Measurements from ENCODE around the gene PRR35. TPM values are rescaled to one million over a fixed set of nuclear protein-coding genes. Genes with fewer than 3 reads are reported as not detected.

PRR35 gene
- total RNA-seq, 2 donors from 2014 or later, result 0.12 to 0.64 TPM

DNA sequence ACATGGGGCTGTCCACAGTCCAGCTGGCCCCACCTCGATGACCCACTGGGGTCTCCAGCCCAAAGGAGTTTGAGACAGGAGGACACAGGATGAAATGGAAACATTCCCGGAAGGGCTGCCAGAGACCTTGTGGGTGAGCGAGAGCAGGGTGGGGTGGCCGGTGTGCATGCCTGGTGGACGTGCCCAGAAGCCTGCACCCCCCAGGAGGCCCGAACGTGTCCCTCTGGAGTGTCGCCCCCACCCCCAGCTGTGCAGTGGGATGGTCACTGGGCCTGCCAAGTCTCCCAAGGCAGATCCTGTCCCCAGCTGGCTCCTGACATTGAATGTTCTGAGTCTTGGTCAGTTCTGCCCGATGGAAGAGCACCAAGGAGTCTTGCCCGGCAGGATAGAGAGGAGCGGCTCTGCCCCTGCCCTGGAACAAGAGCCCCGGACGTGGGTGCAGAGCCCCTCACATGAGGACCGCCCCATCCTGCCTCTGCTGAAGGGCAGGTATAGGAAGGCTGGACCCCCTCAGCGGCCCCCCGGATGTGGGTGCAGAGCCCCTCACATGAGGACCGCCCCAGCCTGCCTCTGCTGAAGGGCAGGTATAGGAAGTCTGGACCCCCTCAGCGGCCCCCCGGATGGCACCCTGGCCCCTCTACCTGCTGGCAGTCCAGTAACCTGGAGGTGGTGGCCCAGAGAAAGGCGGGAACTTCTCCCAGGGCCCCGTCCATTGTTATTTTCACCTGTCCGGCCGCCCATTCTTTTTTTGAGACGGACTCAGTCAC lies 35.7 kb upstream of the PRR35 start:
- no peaks in the 10 kb centered on the region for H3K9me3 Mint-ChIP-seq
- H3K36me3 Mint-ChIP-seq, result no peaks in the 10 kb centered on the region
- ATAC-seq (no peak), DNase-seq (ENCODE audit: low spot score) (no peak)
- H3K4me3 Mint-ChIP-seq, result peak overlapping the region; percentile 17
- H3K27ac Mint-ChIP-seq, result peak overlapping the region; percentile 92 to 93
- H3K4me1 Mint-ChIP-seq (ENCODE audit: low read depth in 2 of 2), result peaks cover 13 to 24% of the 10 kb centered on the region in 2 donors
- H3K27me3 Mint-ChIP-seq, result no peaks in the 10 kb centered on the region

DNA sequence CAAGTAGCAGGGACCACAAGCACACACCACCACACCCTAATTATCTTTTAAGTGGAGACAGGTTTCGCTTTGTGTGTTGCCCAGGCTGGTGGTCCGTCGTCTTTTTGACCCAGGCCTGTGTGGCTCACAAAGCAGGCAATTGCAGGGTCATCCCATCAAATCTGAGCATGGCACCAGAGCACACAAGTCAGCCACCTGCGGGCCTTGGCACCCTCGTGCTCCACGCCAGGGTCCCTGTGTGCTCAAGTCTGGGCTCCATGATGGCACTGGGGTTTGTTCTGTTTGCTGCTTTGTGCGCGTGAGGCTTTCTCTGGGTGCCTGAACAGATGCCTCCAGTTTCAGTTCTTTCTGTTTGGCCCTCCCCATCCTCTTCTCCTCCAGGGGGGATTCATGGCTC lies 35.1 kb upstream of the PRR35 start:
- Mint-ChIP-seq H3K27ac (peak overlapping the region; percentile 92 to 93), H3K36me3 (no peaks in the 10 kb centered on the region), H3K4me1 (ENCODE audit: low read depth in 2 of 2) (peaks cover 17 to 29% of the 10 kb centered on the region in 2 donors), H3K27me3 (no peaks in the 10 kb centered on the region), H3K4me3 (peak overlapping the region; percentile 87), H3K9me3 (no peaks in the 10 kb centered on the region)
- DNase-seq (ENCODE audit: low spot score) (no peak), ATAC-seq (no peak)

DNA sequence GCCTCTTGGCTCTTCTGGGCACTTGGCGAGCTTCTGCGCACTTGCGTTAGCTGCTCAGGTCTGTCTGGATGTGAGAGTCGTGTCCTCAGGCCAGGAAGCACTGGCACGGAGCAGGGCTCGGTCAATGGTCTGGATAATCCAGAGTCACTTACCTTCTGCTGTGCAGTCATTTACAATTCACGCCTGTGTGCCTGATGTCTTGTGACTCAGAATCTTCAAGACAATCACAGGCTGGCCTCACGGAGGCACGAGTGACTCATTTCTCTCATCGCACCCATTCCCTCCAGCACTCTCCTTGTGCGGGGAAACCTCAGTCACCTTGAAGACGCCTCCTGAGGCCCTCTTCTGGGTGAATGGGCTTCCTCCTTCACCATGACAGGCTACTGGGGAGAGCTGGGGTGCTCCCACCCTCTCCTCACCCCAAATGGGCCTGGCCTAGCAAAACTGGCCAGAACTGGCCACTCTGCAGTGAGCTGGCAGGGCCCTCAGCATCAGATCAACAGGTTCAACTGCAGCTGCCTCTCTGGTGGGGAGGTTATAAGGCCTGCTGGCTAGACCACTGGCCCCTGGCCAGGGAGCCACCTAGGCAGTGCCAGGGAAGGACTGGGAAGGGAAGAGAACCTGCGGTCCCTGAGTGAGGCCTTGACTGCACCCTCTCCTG lies 34.5 kb upstream of the PRR35 start:
- ATAC-seq, result peak; percentile 62 to 70
- Mint-ChIP-seq H3K4me1 (ENCODE audit: low read depth in 2 of 2) (peaks cover 21 to 34% of the 10 kb centered on the region in 2 donors), H3K9me3 (no peaks in the 10 kb centered on the region)

DNA sequence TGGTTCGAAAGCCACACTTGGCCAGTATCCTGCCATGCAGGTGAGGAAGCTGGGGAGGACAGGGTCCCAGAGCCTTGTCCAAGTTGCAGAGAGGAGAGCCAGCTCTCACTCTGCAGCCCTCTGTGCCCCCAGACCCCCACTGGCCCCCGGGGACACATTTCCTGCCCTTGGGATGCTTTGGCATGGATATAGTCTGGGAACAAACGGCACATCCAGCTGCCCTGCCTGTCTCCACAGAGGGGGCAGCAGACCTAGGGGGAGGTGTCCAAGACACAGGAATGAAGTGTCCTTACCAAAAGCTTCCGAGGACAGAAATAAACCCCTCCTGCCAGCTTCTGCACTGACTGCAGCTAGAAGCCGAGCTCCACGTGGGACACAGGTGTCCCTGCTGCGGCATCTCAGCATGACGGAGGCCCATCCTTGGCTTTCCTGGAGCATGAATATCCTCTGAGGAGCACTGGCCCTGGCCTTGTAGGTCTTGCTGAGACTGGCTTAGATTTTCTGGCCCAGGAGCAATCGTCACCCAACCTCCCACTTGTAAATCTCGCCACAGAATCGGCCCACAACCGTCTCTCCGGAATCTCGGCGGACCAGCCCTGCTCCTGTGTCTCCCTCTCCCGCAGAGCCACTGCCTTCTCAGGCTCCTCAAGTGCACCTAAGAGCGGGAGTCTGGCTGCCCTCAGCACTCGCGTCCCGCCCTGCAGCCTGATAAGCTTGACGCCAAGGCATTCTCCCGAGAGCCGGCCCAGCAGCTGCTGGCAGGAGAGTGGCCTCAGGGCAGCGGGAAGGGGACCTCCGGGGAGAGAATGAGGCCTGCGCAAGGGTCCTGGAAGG lies 33.8 kb upstream of the PRR35 start:
- no peak for ATAC-seq
- Mint-ChIP-seq H3K27me3 (no peaks in the 10 kb centered on the region), H3K36me3 (no peaks in the 10 kb centered on the region)

More for the DNA sequence above, 34.5 kb upstream of the PRR35 start:
- no peaks in the 10 kb centered on the region for H3K36me3 Mint-ChIP-seq
- peak; percentile 84 for DNase-seq (ENCODE audit: low spot score)
- no peaks in the 10 kb centered on the region for H3K27me3 Mint-ChIP-seq
- H3K4me3 Mint-ChIP-seq, result peak overlapping the region; percentile 87
- H3K27ac Mint-ChIP-seq, result peak overlapping the region; percentile 92 to 93

DNA sequence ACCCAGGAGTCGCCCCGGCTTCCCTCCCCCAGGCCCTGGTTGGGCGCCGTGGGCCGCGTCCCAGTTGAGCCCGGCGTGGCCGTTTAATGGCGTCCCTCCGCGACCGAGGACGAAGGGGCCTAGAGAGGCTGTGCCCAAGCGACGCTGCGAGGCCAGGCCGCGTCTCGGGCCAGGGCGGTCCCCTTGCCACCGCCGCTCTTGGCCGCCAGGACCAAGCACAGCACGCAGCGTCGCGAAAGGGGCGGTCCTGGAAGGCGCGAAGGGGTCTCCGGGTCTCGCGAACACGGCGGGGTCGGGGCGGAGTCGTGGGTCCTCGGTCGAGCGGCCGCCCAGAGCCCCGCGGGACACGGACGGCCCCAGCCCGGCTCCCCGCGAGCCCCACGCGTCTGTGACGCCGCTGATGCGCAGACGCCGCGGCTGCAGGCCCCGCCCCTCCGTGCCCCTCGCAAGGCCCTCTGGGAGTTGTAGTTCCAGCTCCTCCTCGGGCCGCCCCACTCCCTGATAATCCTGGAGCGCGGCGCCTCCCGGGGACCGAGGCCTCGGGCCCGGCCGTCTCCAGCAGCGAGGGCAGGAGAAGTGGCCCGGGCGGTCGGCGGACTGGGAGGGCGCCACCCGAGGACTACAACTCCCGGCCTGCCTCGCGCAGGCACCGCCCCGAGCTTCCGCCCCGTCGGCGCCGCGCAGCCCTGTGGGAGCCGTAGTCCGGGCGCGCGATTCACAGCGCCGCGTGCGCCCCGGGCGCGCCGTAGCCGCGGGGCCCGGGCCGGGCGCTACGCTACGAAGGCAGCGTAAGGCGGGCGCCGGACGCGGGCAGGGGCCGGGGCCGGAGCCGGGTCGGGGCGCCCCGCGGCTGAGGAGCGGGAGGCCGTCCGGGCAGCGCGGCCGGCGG lies 32.9 kb upstream of the PRR35 start, which contains the start of gene CAPN15:
Gene CAPN15 (plus strand): TSS at position 698 of the 889 bp plus-strand sequence. CDS start 19,127 bp downstream, outside the sequence.
- DNase-seq (ENCODE audit: low spot score), result peak; percentile 90
- Mint-ChIP-seq H3K4me1 (ENCODE audit: low read depth in 2 of 2) (peaks cover 21 to 34% of the 10 kb centered on the region in 2 donors), H3K27me3 (no peaks in the 10 kb centered on the region), H3K4me3 (peak within 1 kb of the TSS; percentile 96), H3K36me3 (no peaks in the 10 kb centered on the region), H3K27ac (peak within 1 kb of the TSS; percentile 93 to 94), H3K9me3 (no peaks in the 10 kb centered on the region)
- ATAC-seq, result peak; percentile 84 to 91

More for the DNA sequence above, 33.8 kb upstream of the PRR35 start:
- DNase-seq (ENCODE audit: low spot score), result no peak
- H3K27ac Mint-ChIP-seq, result peak overlapping the region; percentile 92 to 93
- H3K4me3 Mint-ChIP-seq, result peak overlapping the region; percentile 87
- H3K4me1 Mint-ChIP-seq (ENCODE audit: low read depth in 2 of 2), result peaks cover 21 to 34% of the 10 kb centered on the region in 2 donors
- H3K9me3 Mint-ChIP-seq, result no peaks in the 10 kb centered on the region

DNA sequence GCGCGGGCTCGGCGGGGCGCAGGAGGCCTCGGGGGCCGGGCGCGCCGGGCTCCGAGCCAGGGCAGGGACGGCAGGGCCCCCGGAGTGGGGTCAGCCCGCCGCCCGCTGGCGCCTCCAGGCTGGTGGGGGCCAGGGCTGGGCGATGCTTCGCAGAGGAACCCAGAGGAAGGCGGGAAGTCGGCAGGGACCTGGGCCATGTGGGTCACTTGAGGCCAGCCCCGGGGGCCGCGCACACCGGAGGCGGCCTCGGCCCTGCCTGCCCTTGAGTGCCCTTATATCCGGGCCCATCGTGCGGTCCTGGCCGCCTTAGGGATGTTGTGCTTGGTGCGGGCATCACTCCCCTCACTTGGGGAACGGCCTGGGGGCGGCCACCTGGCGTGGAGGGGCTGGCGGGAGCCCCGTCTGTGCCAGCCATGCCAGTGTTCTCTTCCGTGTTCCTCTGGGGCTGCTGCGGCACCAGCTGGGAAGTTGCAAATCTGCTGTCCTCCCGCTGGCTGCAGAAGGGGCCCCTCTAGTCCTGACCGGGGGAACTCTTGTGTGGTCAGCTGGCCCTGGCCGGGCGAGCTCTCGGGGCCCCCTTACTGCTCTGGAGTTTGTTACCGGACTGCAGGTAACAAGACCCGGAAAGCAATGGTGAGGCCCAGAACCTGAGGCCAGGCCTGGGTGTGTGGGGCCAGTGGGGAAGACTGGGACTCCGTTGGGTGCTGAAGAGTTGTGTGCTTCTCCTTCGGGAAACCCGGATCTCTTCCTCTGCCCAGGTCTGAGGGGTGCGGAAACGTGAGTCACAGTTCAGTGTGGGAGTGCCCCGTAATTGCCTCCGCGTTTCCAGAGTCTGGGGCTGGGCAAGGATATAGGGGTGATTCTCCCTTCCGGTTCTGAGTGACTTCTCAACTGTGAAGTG lies 31.8 kb upstream of the PRR35 start:
- Mint-ChIP-seq H3K27me3 (no peaks in the 10 kb centered on the region), H3K36me3 (no peaks in the 10 kb centered on the region), H3K27ac (peak overlapping the region; percentile 93 to 94), H3K4me3 (peak overlapping the region; percentile 96), H3K9me3 (no peaks in the 10 kb centered on the region), H3K4me1 (ENCODE audit: low read depth in 2 of 2) (peaks cover 21 to 34% of the 10 kb centered on the region in 2 donors)
- DNase-seq (ENCODE audit: low spot score) (peak; percentile 66), ATAC-seq (peak; percentile 1 to 15)

DNA sequence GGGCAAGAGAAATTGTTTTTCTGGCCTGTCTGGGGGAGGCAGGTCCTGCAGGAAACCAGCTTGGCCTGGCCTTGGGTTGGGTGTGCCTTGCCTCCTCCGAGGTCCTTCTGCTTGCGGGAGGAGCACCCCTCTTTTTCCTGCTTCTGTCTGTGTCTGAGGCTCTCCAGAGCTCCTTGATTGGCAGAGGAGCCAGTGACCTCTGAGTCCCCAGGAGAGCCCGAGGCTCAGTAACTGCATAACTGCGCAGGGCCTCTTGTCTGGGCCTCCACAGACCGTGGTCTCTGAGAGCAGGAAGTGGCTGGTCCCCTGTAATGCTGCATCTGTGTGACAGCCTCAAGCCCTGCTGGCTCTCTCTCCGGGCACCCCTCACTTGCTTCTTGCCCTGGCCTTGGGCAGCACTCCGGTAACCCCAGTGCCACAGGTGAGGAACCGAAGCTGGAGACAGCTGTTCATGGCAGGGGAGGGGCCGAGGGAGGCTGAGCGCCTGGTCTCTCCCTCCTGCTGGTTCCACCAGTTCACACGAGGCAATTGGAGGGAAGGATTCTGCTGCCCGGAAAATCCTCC lies 31.1 kb upstream of the PRR35 start:
- Mint-ChIP-seq H3K4me1 (ENCODE audit: low read depth in 2 of 2) (peaks cover 21 to 34% of the 10 kb centered on the region in 2 donors), H3K9me3 (no peaks in the 10 kb centered on the region), H3K4me3 (peak overlapping the region; percentile 96), H3K27ac (peak overlapping the region; percentile 93 to 94), H3K27me3 (no peaks in the 10 kb centered on the region), H3K36me3 (no peaks in the 10 kb centered on the region)
- DNase-seq (ENCODE audit: low spot score) (no peak), ATAC-seq (no peak)

DNA sequence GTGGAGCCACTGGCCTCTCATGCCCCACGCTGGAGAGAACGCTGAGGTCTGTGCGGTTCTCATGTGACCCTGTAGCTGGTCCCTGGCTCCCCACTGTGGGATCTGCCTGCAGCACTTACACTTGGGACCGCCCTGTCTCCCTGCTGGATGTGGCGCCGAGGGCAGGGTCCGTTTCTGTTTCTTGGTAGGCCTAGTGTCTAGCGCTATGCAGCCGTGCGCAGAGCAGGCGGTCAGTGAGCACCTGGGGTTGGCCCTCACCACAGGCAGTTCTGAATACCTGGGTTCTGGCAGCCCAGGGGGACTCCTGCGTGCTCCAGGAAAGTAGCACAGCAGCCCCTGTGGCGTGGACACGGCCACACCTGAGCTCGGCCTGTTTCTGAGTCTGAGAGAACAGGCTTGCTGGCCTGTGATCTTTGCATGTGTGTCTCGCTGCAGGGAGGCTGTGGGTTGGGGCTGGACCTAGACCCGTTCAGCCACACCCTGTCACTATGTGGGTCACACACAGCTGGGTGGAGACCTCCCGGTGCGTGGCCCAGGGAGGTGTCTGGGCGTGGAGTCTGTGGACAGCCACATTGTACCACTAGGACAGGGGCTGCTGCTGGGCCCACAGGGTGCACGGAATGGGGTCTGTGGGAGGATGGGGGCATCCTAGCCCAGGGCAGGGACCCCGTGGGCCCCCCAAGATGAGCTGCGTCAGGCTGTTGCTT lies 29.9 kb upstream of the PRR35 start:
- Mint-ChIP-seq H3K27me3 (no peaks in the 10 kb centered on the region), H3K36me3 (no peaks in the 10 kb centered on the region), H3K27ac (peak overlapping the region; percentile 93 to 94), H3K4me3 (peak overlapping the region; percentile 96), H3K9me3 (no peaks in the 10 kb centered on the region), H3K4me1 (ENCODE audit: low read depth in 2 of 2) (peaks cover 23 to 31% of the 10 kb centered on the region in 2 donors)
- ATAC-seq (no peak), DNase-seq (ENCODE audit: low spot score) (peak; percentile 52)

DNA sequence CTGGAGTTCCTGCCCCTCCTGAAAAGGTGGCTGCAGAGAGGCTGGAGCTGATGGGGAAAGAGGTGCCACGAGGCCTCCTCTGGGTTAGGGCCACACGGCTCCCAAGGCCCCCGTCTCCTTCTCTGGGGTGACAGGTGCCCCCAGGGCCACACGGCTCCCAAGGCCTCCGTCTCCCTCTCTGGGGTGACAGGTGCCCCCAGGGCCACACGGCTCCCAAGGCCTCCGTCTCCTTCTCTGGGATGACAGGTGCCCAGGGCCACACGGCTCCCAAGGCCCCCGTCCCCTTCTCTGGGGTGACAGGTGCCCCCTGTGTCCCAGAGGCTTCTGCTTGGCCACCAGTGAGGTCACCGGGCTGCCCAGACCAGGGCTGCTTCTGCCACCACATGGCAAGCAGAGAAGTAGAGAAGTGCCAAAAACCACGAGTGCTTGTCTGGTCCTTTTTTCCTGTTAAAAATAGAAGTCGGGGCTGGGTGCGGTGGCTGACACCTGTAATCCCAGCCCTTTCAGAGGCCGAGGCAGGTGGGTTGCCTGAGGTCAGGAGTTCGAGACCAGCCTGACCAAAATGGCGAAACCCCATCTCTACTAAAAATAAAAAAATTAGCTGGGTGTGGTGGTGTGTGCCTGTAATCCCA lies 28.6 kb upstream of the PRR35 start:
- ATAC-seq (no peak), DNase-seq (ENCODE audit: low spot score) (peak; percentile 58)
- Mint-ChIP-seq H3K4me3 (no peak overlapping the region), H3K9me3 (no peaks in the 10 kb centered on the region), H3K27me3 (no peaks in the 10 kb centered on the region), H3K27ac (peak overlapping the region in 1 of 2 donors; percentile 53), H3K36me3 (no peaks in the 10 kb centered on the region), H3K4me1 (ENCODE audit: low read depth in 2 of 2) (peaks cover 16 to 19% of the 10 kb centered on the region in 2 donors)

DNA sequence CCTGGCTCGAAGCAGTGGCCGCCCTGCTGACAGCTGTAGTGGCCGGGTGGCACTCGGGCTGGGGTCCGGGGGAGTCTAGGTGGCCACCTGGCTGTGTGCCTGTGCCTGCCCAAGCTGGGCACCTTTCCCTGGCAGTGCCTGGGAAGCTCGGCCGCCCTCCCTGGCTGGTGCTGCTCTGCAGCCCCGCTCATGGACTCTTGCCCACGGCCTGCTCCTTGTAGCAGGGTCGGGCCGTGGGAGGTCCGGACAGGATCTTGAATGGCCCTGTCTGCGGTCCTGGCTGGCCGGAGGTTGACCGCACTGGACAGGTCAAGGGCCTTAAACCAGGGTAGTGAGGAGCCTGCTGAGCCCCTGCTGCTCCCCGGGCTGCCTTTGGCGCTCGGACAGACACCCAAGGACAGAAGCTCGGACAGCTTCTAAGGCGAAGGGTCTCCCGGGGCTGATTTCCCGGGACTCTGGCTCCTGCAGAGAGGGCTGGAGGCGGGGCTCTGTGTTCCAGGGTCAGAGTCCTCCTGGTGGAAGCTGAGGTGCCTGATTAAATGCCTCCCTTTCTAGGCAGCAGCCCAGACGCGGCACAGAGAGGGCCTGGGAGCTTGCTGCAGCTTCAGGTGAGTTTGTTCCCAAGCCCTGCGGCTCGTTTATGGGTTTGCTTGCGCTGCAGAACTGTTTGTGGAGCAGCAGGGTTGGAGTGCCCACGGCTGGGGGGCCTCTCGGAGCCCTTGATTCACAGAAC lies 26.6 kb upstream of the PRR35 start:
- Mint-ChIP-seq H3K9me3 (no peaks in the 10 kb centered on the region), H3K27me3 (no peaks in the 10 kb centered on the region), H3K27ac (peak overlapping the region in 1 of 2 donors; percentile 53), H3K36me3 (no peaks in the 10 kb centered on the region), H3K4me3 (no peak overlapping the region), H3K4me1 (ENCODE audit: low read depth in 2 of 2) (peaks cover 16 to 17% of the 10 kb centered on the region in 2 donors)
- no peak for DNase-seq (ENCODE audit: low spot score)
- ATAC-seq, result no peak
